Fibroblast of villous mesenchyme (primary cell): ENCODE results near the gene MICA. TPM values are rescaled to one million over a fixed set of nuclear protein-coding genes. Genes with fewer than 3 reads are reported as not detected.
"Not testable (repeated sequence)": the region's sequence is repeated elsewhere in the genome, so short reads cannot be mapped to it uniquely, and the experiment has no call there.

Experiments used
- DNase-seq: peaks from one replicate; pipeline ENCODE4 v3.0.0-alpha.2; 2010; ENCODE audit warnings: low read depth
- H3K4me3 ChIP-seq: 2 replicates; pipeline ENCODE4 v1.5.1; 2011; ENCODE audit warnings: low read depth, mild to moderate bottlenecking, low read length
- total RNA-seq: library from RNA; depleted of rRNA; stranded (reverse); fragments of >200 nt; gene quantifications from 2 replicates; pipeline ENCODE4 v1.2.3, GENCODE V29; 2012
- TF ChIP-seq, protein P1 (sequence below): IDR thresholded peaks from 2 replicates; pipeline ENCODE4 v1.5.1; 2012; ENCODE audit warnings: low read depth, mild to moderate bottlenecking, low read length; ENCODE audit not compliant: insufficient read depth

Gene MICA
- total RNA-seq, 1 donor, result 45.3 TPM

DNA sequence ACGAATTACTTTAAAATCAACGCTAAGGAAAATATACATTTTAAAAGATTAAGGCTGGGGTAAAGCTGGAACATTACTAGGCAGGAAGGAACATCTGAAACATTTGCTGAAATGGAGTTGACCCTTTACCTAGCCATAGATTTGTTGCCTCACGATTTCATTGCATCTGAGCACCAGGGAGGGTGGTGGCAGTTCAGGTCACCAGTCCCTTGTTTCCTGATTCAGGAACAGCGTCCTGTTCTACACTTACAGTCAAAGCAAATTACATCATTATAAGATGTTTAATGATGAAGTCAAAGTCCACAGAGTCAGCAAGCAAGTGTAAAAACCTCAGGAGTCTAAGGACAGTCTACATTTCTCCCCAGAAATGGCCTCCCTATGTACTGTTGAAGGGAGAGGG lies 9.0 kb upstream of the MICA start:
- no peak for DNase-seq
- H3K4me3 ChIP-seq, result no peak overlapping the region
- TF ChIP-seq, protein P1, sequence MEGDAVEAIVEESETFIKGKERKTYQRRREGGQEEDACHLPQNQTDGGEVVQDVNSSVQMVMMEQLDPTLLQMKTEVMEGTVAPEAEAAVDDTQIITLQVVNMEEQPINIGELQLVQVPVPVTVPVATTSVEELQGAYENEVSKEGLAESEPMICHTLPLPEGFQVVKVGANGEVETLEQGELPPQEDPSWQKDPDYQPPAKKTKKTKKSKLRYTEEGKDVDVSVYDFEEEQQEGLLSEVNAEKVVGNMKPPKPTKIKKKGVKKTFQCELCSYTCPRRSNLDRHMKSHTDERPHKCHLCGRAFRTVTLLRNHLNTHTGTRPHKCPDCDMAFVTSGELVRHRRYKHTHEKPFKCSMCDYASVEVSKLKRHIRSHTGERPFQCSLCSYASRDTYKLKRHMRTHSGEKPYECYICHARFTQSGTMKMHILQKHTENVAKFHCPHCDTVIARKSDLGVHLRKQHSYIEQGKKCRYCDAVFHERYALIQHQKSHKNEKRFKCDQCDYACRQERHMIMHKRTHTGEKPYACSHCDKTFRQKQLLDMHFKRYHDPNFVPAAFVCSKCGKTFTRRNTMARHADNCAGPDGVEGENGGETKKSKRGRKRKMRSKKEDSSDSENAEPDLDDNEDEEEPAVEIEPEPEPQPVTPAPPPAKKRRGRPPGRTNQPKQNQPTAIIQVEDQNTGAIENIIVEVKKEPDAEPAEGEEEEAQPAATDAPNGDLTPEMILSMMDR, result no peak

DNA sequence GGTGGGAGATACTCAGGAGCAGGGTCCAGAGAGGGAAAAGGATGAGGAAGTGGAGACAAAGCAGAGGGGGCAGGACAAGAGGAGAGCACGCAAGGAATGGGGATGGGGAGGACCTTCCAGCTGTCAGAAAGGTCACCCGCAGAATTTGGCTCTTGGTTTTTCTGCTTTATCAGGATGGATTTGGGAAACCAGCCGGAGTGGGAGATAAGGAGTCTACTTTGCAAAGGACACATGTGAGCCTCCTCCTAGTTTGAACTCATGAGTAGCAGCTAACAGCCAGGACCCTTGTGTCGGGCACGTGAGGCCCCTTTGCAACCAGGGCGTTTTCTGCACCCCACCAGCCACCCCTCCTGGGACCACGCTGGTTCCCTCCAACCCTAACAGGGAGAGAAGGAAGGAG lies 7.6 kb upstream of the MICA start:
- peak overlapping the region; percentile 9 for H3K4me3 ChIP-seq
- TF ChIP-seq, protein P1, result no peak
- DNase-seq, result no peak

DNA sequence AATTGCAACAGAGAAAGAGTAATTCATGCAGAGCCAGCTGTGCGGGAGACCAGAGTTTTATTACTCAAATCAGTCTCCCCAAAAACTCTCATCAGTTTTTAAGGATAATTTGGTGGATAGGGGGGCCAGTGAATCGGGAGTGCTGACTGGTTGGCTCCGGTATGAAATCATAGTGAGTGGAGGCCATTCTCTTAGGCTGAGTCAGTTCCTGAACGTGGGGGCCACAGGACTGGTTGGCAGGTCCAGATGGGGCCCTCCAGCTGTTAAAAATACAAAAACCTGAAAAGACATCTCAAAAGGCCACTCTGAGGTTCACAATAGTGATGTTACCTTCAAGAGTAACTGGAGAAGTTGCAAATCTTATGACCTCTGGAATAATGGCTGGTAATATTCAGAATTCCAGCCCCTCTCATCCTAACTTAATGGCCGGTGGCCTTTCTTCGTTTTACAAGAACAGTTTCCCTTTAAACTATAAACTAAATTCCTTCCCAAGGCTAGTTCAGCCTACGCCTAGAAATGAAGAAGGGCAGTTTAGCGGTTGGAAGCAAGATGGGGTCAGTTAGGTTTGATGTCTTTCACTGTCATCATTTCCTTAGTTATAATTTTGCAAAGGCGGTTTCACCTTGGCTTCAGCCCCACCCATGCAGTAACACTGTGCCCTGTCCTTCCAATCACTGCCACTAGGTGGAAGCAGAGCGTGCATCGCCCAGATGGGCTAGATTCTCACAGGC lies 6.8 kb upstream of the MICA start:
- TF ChIP-seq, protein P1, result peak; percentile 89
- peak; percentile 78 for DNase-seq
- no peak overlapping the region for H3K4me3 ChIP-seq

DNA sequence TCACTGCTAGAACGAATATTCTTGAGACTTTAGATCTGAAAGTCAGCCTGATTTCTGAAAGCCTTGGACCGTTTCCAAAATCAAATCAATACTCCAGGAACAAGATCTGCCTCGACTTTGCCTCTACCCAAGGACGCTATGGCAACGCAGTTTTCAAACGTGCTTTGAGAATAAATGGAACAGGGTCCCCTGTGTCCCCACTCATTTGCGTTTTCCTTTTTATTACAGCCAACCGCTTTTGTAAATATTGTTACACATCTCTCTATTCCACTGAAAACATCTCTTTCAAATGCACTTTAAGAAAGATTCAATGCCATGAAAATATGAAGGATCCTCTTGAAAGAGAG lies 6.3 kb upstream of the MICA start:
- not testable (repeated sequence) for DNase-seq
- peak overlapping the region; percentile 35 for H3K4me3 ChIP-seq

DNA sequence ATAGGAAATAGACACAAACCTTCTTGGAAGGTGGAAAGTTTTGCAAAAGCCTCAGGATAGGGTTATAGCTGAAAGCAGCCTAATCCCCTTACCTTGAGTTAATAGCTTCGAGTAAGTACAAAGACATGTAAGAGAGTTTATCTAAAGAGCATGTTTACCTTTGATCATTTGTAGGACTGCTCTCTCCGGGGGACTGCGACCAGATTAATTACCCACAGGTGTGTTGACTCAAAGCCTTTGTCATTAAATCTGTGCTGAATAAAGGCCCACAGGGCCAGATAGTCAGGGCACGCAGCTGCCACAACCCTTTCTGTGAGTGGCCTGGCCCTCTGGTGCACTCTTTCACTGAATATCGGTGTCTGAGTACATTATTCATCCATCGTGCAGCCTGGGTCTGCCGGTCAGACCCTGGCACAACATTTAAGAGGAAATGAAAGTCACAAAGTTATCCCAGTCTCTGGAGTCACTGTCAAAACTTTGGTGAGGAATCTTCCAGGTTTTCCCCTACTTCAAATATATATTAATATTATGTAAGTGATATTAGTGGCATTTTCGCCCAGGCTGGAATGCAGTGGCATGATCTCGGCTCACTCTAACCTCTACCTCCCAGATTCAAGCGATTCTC lies 5.4 kb upstream of the MICA start:
- no peak for DNase-seq
- TF ChIP-seq, protein P1, result no peak
- H3K4me3 ChIP-seq, result peak overlapping the region; percentile 18

DNA sequence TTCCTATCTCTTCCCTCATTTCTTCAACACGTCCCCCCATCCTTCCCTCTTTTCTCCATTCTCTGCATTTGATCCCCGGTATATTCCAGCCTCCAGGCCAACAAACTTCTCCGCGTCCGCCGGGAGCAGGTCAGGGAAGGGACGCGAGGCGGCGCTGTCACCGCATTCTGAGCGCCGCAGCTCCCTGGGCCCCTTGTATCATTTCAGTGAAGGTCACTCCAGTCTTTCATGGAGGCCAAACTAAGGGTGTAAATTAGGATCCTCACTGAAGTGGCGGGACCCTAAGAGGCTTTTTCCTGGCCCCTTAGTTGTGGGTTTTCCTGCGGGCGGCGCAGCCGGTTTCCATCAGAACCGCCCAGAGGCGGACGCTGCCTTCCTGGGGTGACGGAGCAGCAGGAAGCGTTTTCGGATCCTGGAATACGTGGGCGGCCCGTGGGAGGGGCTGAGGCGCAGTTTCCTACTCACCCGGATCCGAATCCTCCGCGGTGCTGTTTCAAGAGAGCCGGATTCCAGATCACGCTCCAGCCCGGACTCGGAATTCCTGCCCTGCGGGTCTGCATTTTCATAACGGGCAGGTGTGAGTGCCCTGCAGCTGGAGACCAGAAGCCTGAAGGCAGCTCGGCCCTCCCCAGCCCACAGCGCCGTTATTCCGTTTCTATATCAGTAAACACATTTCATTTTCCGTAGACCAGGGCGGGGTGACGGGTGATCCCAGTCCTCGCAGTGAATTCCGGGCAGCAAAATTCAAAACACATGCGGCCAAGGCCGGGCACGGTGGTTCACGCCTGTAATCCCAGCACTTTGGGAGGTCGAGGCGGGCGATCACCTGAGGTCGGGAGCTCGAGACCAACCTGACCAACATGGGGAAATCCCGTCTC lies 3.6 kb upstream of the MICA start:
- peak; percentile 91 for DNase-seq
- H3K4me3 ChIP-seq, result peak overlapping the region; percentile 86

More for the DNA sequence above, 3.6 kb upstream of the MICA start:
- TF ChIP-seq, protein P1, result peak; percentile 93
